Measurements from ENCODE around the gene SHQ1. TPM values are rescaled to one million over a fixed set of nuclear protein-coding genes. Genes with fewer than 3 reads are reported as not detected.

The SHQ1 gene
- total RNA-seq, 1 experiment from 2014 or later: 32.5 TPM

- H3K4ac ChIP-seq (ENCODE audit: low read depth, low read length): no peak overlapping the region
- H3K18ac ChIP-seq (ENCODE audit: insufficient read length, low read depth, low read length): no peak overlapping the region
- Mint-ChIP-seq H3K36me3 (ENCODE audit: insufficient read depth in 1 of 3, low read depth in 3 of 3) (no peaks in the 10 kb centered on the region), H3K4me1 (no peaks in the 10 kb centered on the region), H3K27me3 (ENCODE audit: low read depth) (peaks cover 15% of the 10 kb centered on the region), H3K4me3 (no peak overlapping the region), H3K27ac (no peak overlapping the region), H3K9me3 (no peaks in the 10 kb centered on the region; a peak in 1 of 5 replicates)
- no peak overlapping the region for H2BK12ac ChIP-seq (ENCODE audit: insufficient read length, low read depth, low read length)
- H3T11ph ChIP-seq (ENCODE audit: low read length): no peak overlapping the region
- no peak overlapping the region for H3K23ac ChIP-seq (ENCODE audit: insufficient read length, low read depth, low read length)
- H3K14ac ChIP-seq (ENCODE audit: insufficient read depth, low read length): no peak overlapping the region
- no CpG with 5 or more reads among the region's 5 CpGs for WGBS (ENCODE audit: extremely low coverage, insufficient read length, low lambda C conversion rate)
- no peak overlapping the region for H2BK120ac ChIP-seq (ENCODE audit: low read depth, low read length, poor library complexity, severe bottlenecking)
- no peak overlapping the region for H2BK20ac ChIP-seq (ENCODE audit: low read depth, low read length, poor library complexity, severe bottlenecking)
- no peak overlapping the region for H4K91ac ChIP-seq (ENCODE audit: insufficient read length, low read depth, low read length)
- TF ChIP-seq, protein P1, sequence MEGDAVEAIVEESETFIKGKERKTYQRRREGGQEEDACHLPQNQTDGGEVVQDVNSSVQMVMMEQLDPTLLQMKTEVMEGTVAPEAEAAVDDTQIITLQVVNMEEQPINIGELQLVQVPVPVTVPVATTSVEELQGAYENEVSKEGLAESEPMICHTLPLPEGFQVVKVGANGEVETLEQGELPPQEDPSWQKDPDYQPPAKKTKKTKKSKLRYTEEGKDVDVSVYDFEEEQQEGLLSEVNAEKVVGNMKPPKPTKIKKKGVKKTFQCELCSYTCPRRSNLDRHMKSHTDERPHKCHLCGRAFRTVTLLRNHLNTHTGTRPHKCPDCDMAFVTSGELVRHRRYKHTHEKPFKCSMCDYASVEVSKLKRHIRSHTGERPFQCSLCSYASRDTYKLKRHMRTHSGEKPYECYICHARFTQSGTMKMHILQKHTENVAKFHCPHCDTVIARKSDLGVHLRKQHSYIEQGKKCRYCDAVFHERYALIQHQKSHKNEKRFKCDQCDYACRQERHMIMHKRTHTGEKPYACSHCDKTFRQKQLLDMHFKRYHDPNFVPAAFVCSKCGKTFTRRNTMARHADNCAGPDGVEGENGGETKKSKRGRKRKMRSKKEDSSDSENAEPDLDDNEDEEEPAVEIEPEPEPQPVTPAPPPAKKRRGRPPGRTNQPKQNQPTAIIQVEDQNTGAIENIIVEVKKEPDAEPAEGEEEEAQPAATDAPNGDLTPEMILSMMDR (conservative IDR thresholded peaks at IDR 0.05): no peak
- H3K9me3 ChIP-seq (ENCODE audit: control insufficient read depth, low read depth, low read length): no peaks in the 10 kb centered on the region
- no peak overlapping the region for H3K9ac ChIP-seq (ENCODE audit: extremely low read depth, insufficient read length, low read length)
- no peaks in the 10 kb centered on the region for H3K79me1 ChIP-seq (ENCODE audit: insufficient read depth, low read depth, low read length, poor library complexity, severe bottlenecking)
- H2BK15ac ChIP-seq (ENCODE audit: low read depth, low read length): no peak overlapping the region
- H3K4me2 ChIP-seq (ENCODE audit: insufficient read depth, insufficient read length, low read length): no peak overlapping the region
- H3K4me1 ChIP-seq (ENCODE audit: insufficient read depth, low read length): no peaks in the 10 kb centered on the region
- H2BK5ac ChIP-seq (ENCODE audit: insufficient read length, low read length): no peak overlapping the region
- no peak overlapping the region for H4K8ac ChIP-seq (replicated peaks; ENCODE audit: insufficient read length, low read depth, low read length)
- H3K56ac ChIP-seq (ENCODE audit: insufficient read length, low read depth, low read length): no peak overlapping the region
- no peak overlapping the region for H2AFZ ChIP-seq (ENCODE audit: low read length)
- no peak overlapping the region for H2AK5ac ChIP-seq (ENCODE audit: insufficient read length, low read length)
- H3K23me2 ChIP-seq (ENCODE audit: insufficient read length, low read depth, low read length, poor library complexity, severe bottlenecking): no peaks in the 10 kb centered on the region
- H4K20me1 ChIP-seq (ENCODE audit: control insufficient read depth, insufficient read depth, insufficient read length): no peaks in the 10 kb centered on the region
- H3K79me2 ChIP-seq (ENCODE audit: insufficient read depth, low read length): no peaks in the 10 kb centered on the region
- no peaks in the 10 kb centered on the region for H3K27me3 ChIP-seq (ENCODE audit: insufficient read depth, low read length)
- H4K5ac ChIP-seq (ENCODE audit: insufficient read length, low read depth, low read length): no peak overlapping the region
- no peak overlapping the region for H3K27ac ChIP-seq (ENCODE audit: insufficient read length, low read depth, low read length)
- no peak for DNase-seq
Observed at GRCh38 chr3:72872183-72872582, 23.9 kb upstream of the SHQ1 start.
